GM12878 (cell line): Measurements from ENCODE around the gene PRUNE1. TPM values are rescaled to one million over a fixed set of nuclear protein-coding genes. Genes with fewer than 3 reads are reported as not detected.

Experiments used
- ATAC-seq: fragments of 200-7000 bp; cut with Tn5 transposase; 3 replicates; pipeline ENCODE4 v1.9.1; 2020; ENCODE audit warnings: mild to moderate bottlenecking, moderate library complexity
- BruUV-seq: library from RNA; stranded (reverse); fragments of 400-500 nt; replicated peaks from 2 replicates; lab custom pipeline; 2021; lab: Mats Ljungman, UMichigan
- CTCF ChIA-PET: fragments of 300-600 bp; sonication (Branson Sonifier 250); formaldehyde crosslinking; extraction: SDS; loops from one replicate; lab custom pipeline; 2021; ENCODE audit warnings: inconsistent platforms; lab: Yijun Ruan, JAX
- POLR2A ChIA-PET: fragments of 350-600 bp; formaldehyde crosslinking; extraction: SDS; loops from one replicate; lab custom pipeline; 2021; ENCODE audit warnings: inconsistent platforms; lab: Charles Lee
- RAD21 ChIA-PET: fragments of 300-600 bp; sonication (Branson Sonifier 250); formaldehyde crosslinking; loops from one replicate; lab custom pipeline; 2023; ENCODE audit warnings: antibody characterized with exemption; ENCODE audit not compliant: unreplicated experiment; lab: Charles Lee
- SMC1A ChIA-PET: fragments of 300-600 bp; sonication (Branson Sonifier 250); formaldehyde crosslinking; loops from one replicate; lab custom pipeline; 2023; ENCODE audit not compliant: unreplicated experiment, uncharacterized antibody; lab: Charles Lee
- DNase-seq: peaks from one replicate; pipeline ENCODE4 v3.0.0-alpha.2; 2011; ENCODE audit warnings: low read depth, low spot score
- FAIRE-seq: peaks from 3 replicates; lab custom pipeline; 2011; peaks lifted over from hg19 to GRCh38; lab: Jason Lieb, UNC
- H2AFZ ChIP-seq: 2 replicates; pipeline ENCODE4 v1.6.0; 2011; ENCODE audit warnings: low read depth, low read length, control low read depth; ENCODE audit not compliant: control insufficient read depth
- H3K27ac ChIP-seq: 2 replicates; pipeline ENCODE4 v1.5.1; 2011; ENCODE audit warnings: control low read depth; ENCODE audit not compliant: control insufficient read depth, insufficient read depth
- H3K27me3 ChIP-seq, 2 experiments: replicated peaks in 1 of 2; 2 replicates each; pipeline versions ENCODE4 v1.6.0 to v1.6.1; 2011; ENCODE audit warnings: low read length in 1 of 2; ENCODE audit not compliant: control insufficient read depth in 2 of 2, insufficient read depth in 2 of 2
- H3K36me3 ChIP-seq, 2 experiments: 2 replicates each; pipeline ENCODE4 v1.5.1; 2011; ENCODE audit warnings: low read length in 1 of 2; ENCODE audit not compliant: control insufficient read depth in 2 of 2, insufficient read depth in 2 of 2
- H3K4me1 ChIP-seq: 2 replicates; pipeline ENCODE4 v1.6.1; 2011; ENCODE audit warnings: mild to moderate bottlenecking, low read length, moderate library complexity, mixed read lengths; ENCODE audit not compliant: control insufficient read depth, insufficient read depth
- H3K4me2 ChIP-seq: 2 replicates; pipeline ENCODE4 v1.6.0; 2011; ENCODE audit warnings: control low read depth; ENCODE audit not compliant: control insufficient read depth, insufficient read depth
- H3K4me3 ChIP-seq: fragments of 200-600 bp; sonication (generic); 2 replicates; pipeline ENCODE4 v1.5.1; 2016
- H3K79me2 ChIP-seq: 2 replicates; pipeline ENCODE4 v1.6.0; 2011; ENCODE audit warnings: low read length; ENCODE audit not compliant: control insufficient read depth, insufficient read depth
- H3K9ac ChIP-seq: 2 replicates; pipeline ENCODE4 v1.8.0; 2011; ENCODE audit warnings: low read length, control low read depth, mixed read lengths; ENCODE audit not compliant: control insufficient read depth, insufficient read depth
- H3K9me3 ChIP-seq: replicated peaks from 3 replicates; pipeline ENCODE4 v1.5.1; 2011; ENCODE audit warnings: mild to moderate bottlenecking, low read length; ENCODE audit not compliant: control insufficient read depth, insufficient read depth
- H4K20me1 ChIP-seq: 2 replicates; pipeline ENCODE4 v1.6.0; 2011; ENCODE audit not compliant: control insufficient read depth, insufficient read depth
- ASH2L ChIP-seq: fragments of 300-600, 200-600 bp; sonication (generic); IDR thresholded peaks from 2 replicates; pipeline ENCODE4 v1.6.1; 2017; ENCODE audit warnings: low read depth, mild to moderate bottlenecking, borderline replicate concordance
- ATF2 ChIP-seq: IDR thresholded peaks from 2 replicates; pipeline ENCODE4 v1.6.1; 2012; ENCODE audit warnings: low read length, inconsistent platforms
- BCL11A ChIP-seq: IDR thresholded peaks from 2 replicates; pipeline ENCODE4 v1.6.1; 2011; ENCODE audit warnings: low read depth, low read length
- BCL3 ChIP-seq: IDR thresholded peaks from 2 replicates; pipeline ENCODE4 v1.6.1; 2011; ENCODE audit warnings: borderline replicate concordance, low read depth, mild to moderate bottlenecking, moderate library complexity, low read length; ENCODE audit not compliant: insufficient read depth, poor library complexity, severe bottlenecking
- CBFB ChIP-seq: IDR thresholded peaks from 2 replicates; pipeline ENCODE4 v1.6.1; 2016; ENCODE audit warnings: antibody characterized with exemption, low read depth
- CREM ChIP-seq: IDR thresholded peaks from 2 replicates; pipeline ENCODE4 v1.6.1; 2014; ENCODE audit warnings: antibody characterized with exemption, low read depth
- GATAD2B ChIP-seq: fragments of 450-650 bp; conservative IDR thresholded peaks from 2 replicates; pipeline ENCODE4 v1.6.1; 2017; ENCODE audit warnings: low read depth, mild to moderate bottlenecking, moderate library complexity
- HDAC6 ChIP-seq: fragments of 200-600 bp; sonication (generic); IDR thresholded peaks from one replicate; pipeline ENCODE4 v1.8.0; 2017; ENCODE audit warnings: antibody characterized with exemption; ENCODE audit not compliant: unreplicated experiment
- KLF5 ChIP-seq: fragments of 450-650 bp; IDR thresholded peaks from 2 replicates; pipeline ENCODE4 v1.6.1; 2014; ENCODE audit warnings: mild to moderate bottlenecking; ENCODE audit not compliant: partially characterized antibody
- MAX ChIP-seq: IDR thresholded peaks from 2 replicates; pipeline ENCODE4 v1.6.1; 2012; ENCODE audit warnings: low read depth, low read length, improper control_type of control experiment
- MLLT1 ChIP-seq: fragments of 450-650 bp; IDR thresholded peaks from 2 replicates; pipeline ENCODE4 v1.6.1; 2016; ENCODE audit warnings: mild to moderate bottlenecking
- NFXL1 ChIP-seq: fragments of 450-650 bp; IDR thresholded peaks from 2 replicates; pipeline ENCODE4 v1.6.1; 2017; ENCODE audit warnings: antibody characterized with exemption, mild to moderate bottlenecking, borderline replicate concordance
- POLR2AphosphoS2 ChIP-seq: IDR thresholded peaks from 2 replicates; pipeline ENCODE4 v1.6.1; 2011; ENCODE audit warnings: low read depth, mild to moderate bottlenecking, low read length, improper control_type of control experiment, moderate library complexity
- SRF ChIP-seq, 2 experiments: IDR thresholded peaks; 2 replicates each; pipeline ENCODE4 v1.6.1; 2011; ENCODE audit warnings: low read depth in 2 of 2, low read length in 2 of 2, mild to moderate bottlenecking in 1 of 2, moderate library complexity in 1 of 2
- TBL1XR1 ChIP-seq: IDR thresholded peaks from 2 replicates; pipeline ENCODE4 v1.6.1; 2012; ENCODE audit warnings: low read depth, low read length, improper control_type of control experiment
- YY1 ChIP-seq: IDR thresholded peaks from 2 replicates; pipeline ENCODE4 v1.6.1; 2011; ENCODE audit warnings: low read depth, mild to moderate bottlenecking, low read length
- ZNF217 ChIP-seq: fragments of 450-650 bp; IDR thresholded peaks from 2 replicates; pipeline ENCODE4 v1.6.1; 2017; ENCODE audit warnings: antibody characterized with exemption, mild to moderate bottlenecking
- ZZZ3 ChIP-seq: IDR thresholded peaks from 2 replicates; pipeline ENCODE4 v1.6.1; 2011; ENCODE audit warnings: low read depth; ENCODE audit not compliant: control insufficient read depth, insufficient read length
- WGBS: methylation state at CpG from one replicate; pipeline ENCODE4 v1.1.6; 2016; ENCODE audit warnings: low lambda C conversion rate; ENCODE audit not compliant: insufficient replicate concordance, insufficient coverage; ENCODE audit errors: missing lambda C conversion rate; 5-methylcytosine and 5-hydroxymethylcytosine counted together
- in situ Hi-C: fragments of 300-500 bp; cut with MboI; formaldehyde crosslinking; loops from 9 replicates; pipeline ENCODE4 v1.14.3; 2018; ENCODE audit warnings: mixed read lengths
- intact Hi-C: fragments of 100-400 bp; cut with micrococcal nuclease; formaldehyde crosslinking; loops from one replicate; pipeline ENCODE4 v1.14.2; 2022; ENCODE audit not compliant: unreplicated experiment
- polyA plus RNA-seq, 11 experiments: library from polyadenylated mRNA; depleted of rRNA in 4 of 11; unstranded in 6 of 11; stranded (reverse) in 5 of 11; fragments of >200 nt; fragmentation: Nextera tagmentation in 4 of 11; fragmentation: Illumina TruSeq in 1 of 11; extraction: Ambion mirVana in 4 of 11; extraction: Trizol in 1 of 11; gene quantifications; 1 replicate in 1 of 11; 2 replicates in 10 of 11; pipeline versions ENCODE4 v1.2.1 to v1.2.3, GENCODE V29; 2011 to 2016; ENCODE audit warnings: inconsistent platforms in 2 of 11, missing spikeins in 2 of 11, low read depth in 1 of 11
- total RNA-seq, 4 experiments: library from RNA; depleted of rRNA in 3 of 4; stranded (reverse); fragments of >200 nt in 3 of 4; fragmentation: Illumina TruSeq in 1 of 4; extraction: Trizol in 1 of 4; gene quantifications; 2 replicates each; pipeline versions ENCODE4 v1.2.1 to v1.2.3, GENCODE V29; 2013 to 2021

Gene PRUNE1
- total and polyA plus RNA-seq, 10 of the 15 experiments (the other 5 are each of a cell fraction or from before 2014, with no cell fraction given): 4.7 to 24.5 (median 12.4) TPM

GRCh38 chr1:150965605-150966004, 42.6 kb upstream of the PRUNE1 start (continued):
- TF ChIP-seq MLLT1 (no peak), ASH2L (no peak), MAX (no peak), POLR2AphosphoS2 (no peak), NFXL1 (no peak)

GRCh38 chr1:150966011-150966410, 42.2 kb upstream of the PRUNE1 start:
- no peaks in the 10 kb centered on the region for H3K9me3 ChIP-seq
- H2AFZ ChIP-seq: no peak overlapping the region
- POLR2A ChIA-PET: interaction anchor here (0.5 kb wide), 1 partner anchor 125 kb away, joined by 3 read pairs; no protein-coding TSS in a partner anchor
- peaks cover 7% of the 10 kb centered on the region for H3K79me2 ChIP-seq
- no peaks in the 10 kb centered on the region for H3K27me3 ChIP-seq
- intact Hi-C loops: no loop called here
- no peak for ATAC-seq
- RAD21 ChIA-PET: no interaction called here
- H3K27ac ChIP-seq: no peak overlapping the region
- BruUV-seq: no TSS peak
- peaks cover 22 to 37% of the 10 kb centered on the region in 2 experiments for H3K36me3 ChIP-seq
- CTCF ChIA-PET: interaction anchor here (1.0 to 1.3 kb wide), 4 partner anchors 11 to 286 kb away, joined by 3 to 6 read pairs (median 4); no protein-coding TSS in a partner anchor
- no peaks in the 10 kb centered on the region for H4K20me1 ChIP-seq
- no peaks in the 10 kb centered on the region for H3K4me1 ChIP-seq
- H3K4me2 ChIP-seq: no peak overlapping the region
- H3K9ac ChIP-seq: no peak overlapping the region
- DNase-seq: no peak
- no peak for FAIRE-seq
- WGBS: 78% methylated on average over 6 of the region's 6 CpGs
- SMC1A ChIA-PET: interaction anchor here (0.9 kb wide), 1 partner anchor 8 kb away, joined by 3 read pairs; no protein-coding TSS in a partner anchor
- in situ Hi-C loops: no loop called here
- no peak overlapping the region for H3K4me3 ChIP-seq
- TF ChIP-seq CBFB: no peak
- TF ChIP-seq GATAD2B: no peak
- TF ChIP-seq BCL11A: no peak
- TF ChIP-seq ATF2: no peak
- TF ChIP-seq ZZZ3: no peak
- TF ChIP-seq BCL3: no peak
- no peak for TF ChIP-seq ZNF217
- TF ChIP-seq YY1: no peak
- no peak for TF ChIP-seq KLF5
- TF ChIP-seq TBL1XR1: no peak
- TF ChIP-seq CREM: no peak
- TF ChIP-seq HDAC6: no peak
- no peak for TF ChIP-seq SRF (IDR thresholded peaks at IDR 0.05; ENCODE audit: low read depth in 2 of 2, low read length in 2 of 2)
